Choroid plexus epithelial cell (primary cell): Measurements from ENCODE around the gene MYG1.

Source experiments
- DNase-seq: peaks from one replicate; pipeline ENCODE4 v3.0.0-alpha.2; 2010; ENCODE audit warnings: low read depth
- H3K4me3 ChIP-seq: 2 replicates; pipeline ENCODE4 v1.5.1; 2011; ENCODE audit warnings: low read depth, mild to moderate bottlenecking, control low read depth, low read length, moderate library complexity
- CTCF ChIP-seq: conservative IDR thresholded peaks from 2 replicates; pipeline ENCODE4 v1.5.1; 2011; ENCODE audit warnings: low read depth, mild to moderate bottlenecking, control low read depth, inconsistent platforms, low read length, moderate library complexity

The MYG1 gene

GRCh38 chr12:53299454-53300180 is at the start of gene MYG1:
Gene MYG1, plus strand, starts transcription at chr12:53299695. Its CDS starts 43 bp downstream, at chr12:53299738.
- DNase-seq = peak; percentile 90
- peak; percentile 47 for TF ChIP-seq CTCF
- H3K4me3 ChIP-seq = peak within 1 kb of the TSS; percentile 75

- peak; percentile 61 for DNase-seq
- peak; percentile 51 for TF ChIP-seq CTCF
- H3K4me3 ChIP-seq = peak overlapping the region; percentile 90
These were observed 47.8 kb upstream of the MYG1 start for GRCh38 chr12:53251477-53252348.

- DNase-seq = peak; percentile 24
- no peak for TF ChIP-seq CTCF
- H3K4me3 ChIP-seq = peak overlapping the region; percentile 90
These were observed 47.1 kb upstream of the MYG1 start for GRCh38 chr12:53252349-53252916.

GRCh38 chr12:53253298-53253697 is 46.2 kb upstream of the MYG1 start:
- H3K4me3 ChIP-seq = peak overlapping the region; percentile 90
- no peak for DNase-seq
- TF ChIP-seq CTCF = no peak

GRCh38 chr12:53254816-53255545 is 44.5 kb upstream of the MYG1 start:
- H3K4me3 ChIP-seq = no peak overlapping the region
- DNase-seq = no peak
- TF ChIP-seq CTCF = no peak

GRCh38 chr12:53255996-53256395 is 43.5 kb upstream of the MYG1 start:
- no peak for DNase-seq
- no peak overlapping the region for H3K4me3 ChIP-seq
- no peak for TF ChIP-seq CTCF
